Measurements from ENCODE around the gene ODF2. TPM values are rescaled to one million over a fixed set of nuclear protein-coding genes. Genes with fewer than 3 reads are reported as not detected.

ODF2 gene
- total RNA-seq, 1 experiment from 2014 or later = 31.9 TPM

DNA sequence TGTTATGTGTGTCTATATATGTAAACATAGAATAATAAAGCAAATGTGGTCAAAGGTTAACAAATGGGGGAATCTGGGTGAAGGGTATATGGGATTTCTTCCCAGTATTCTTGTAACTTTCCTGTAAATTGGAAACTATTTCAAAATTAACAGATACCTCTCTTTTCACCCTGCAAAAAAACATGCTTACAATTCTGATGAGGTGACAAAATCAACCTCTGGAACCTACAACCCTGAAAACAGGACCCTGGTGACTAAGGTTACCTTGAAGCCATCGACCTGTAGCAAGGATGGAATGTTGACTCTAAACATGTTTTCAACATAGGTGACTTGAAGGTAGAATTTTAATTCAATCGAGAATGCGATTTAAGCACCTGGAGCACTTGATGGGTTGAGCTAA is 90.7 kb downstream of the ODF2 start:
- Mint-ChIP-seq H3K9me3 (no peaks in the 10 kb centered on the region), H3K4me1 (peaks cover 14% of the 10 kb centered on the region), H3K4me3 (no peak overlapping the region), H3K36me3 (0 out of 2 replicates have a peak, but pooled peaks cover 4% of the 10 kb centered on the region), H3K27me3 (ENCODE audit: low read depth) (peaks cover 3% of the 10 kb centered on the region; the same call in 1 of the 2 replicates), H3K27ac (no peak overlapping the region)
- no peak for DNase-seq (ENCODE audit: low spot score)
- TF ChIP-seq ZNF396 (CRISPR knock-in tag; IDR thresholded peaks at IDR 0.05; ENCODE audit: borderline replicate concordance) (no peak), ZNF121 (CRISPR knock-in tag; IDR thresholded peaks at IDR 0.05) (no peak), NR1H2 (CRISPR knock-in tag; IDR thresholded peaks at IDR 0.05) (no peak), ZNF232 (CRISPR knock-in tag; IDR thresholded peaks at IDR 0.05) (no peak), GRHL2 (CRISPR knock-in tag; IDR thresholded peaks at IDR 0.05; ENCODE audit: insufficient replicate concordance, severe bottlenecking) (no peak), ZNF416 (CRISPR knock-in tag; IDR thresholded peaks at IDR 0.05) (no peak), FOXP1 (CRISPR knock-in tag; IDR thresholded peaks at IDR 0.05; ENCODE audit: borderline replicate concordance) (no peak), JUN (CRISPR knock-in tag; IDR thresholded peaks at IDR 0.05) (no peak), CREM (CRISPR knock-in tag; IDR thresholded peaks at IDR 0.05) (no peak), RORB (CRISPR knock-in tag; IDR thresholded peaks at IDR 0.05) (no peak), KAT7 (CRISPR knock-in tag; IDR thresholded peaks at IDR 0.05; ENCODE audit: borderline replicate concordance) (no peak), NFATC4 (CRISPR knock-in tag; IDR thresholded peaks at IDR 0.05) (no peak), TEAD1 (CRISPR knock-in tag; IDR thresholded peaks at IDR 0.05) (no peak), SMAD3 (CRISPR knock-in tag; IDR thresholded peaks at IDR 0.05; ENCODE audit: borderline replicate concordance) (no peak)
- TF ChIP-seq, protein P1, sequence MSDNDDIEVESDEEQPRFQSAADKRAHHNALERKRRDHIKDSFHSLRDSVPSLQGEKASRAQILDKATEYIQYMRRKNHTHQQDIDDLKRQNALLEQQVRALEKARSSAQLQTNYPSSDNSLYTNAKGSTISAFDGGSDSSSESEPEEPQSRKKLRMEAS (CRISPR knock-in tag; IDR thresholded peaks at IDR 0.05) = no peak
- TF ChIP-seq, protein P2, sequence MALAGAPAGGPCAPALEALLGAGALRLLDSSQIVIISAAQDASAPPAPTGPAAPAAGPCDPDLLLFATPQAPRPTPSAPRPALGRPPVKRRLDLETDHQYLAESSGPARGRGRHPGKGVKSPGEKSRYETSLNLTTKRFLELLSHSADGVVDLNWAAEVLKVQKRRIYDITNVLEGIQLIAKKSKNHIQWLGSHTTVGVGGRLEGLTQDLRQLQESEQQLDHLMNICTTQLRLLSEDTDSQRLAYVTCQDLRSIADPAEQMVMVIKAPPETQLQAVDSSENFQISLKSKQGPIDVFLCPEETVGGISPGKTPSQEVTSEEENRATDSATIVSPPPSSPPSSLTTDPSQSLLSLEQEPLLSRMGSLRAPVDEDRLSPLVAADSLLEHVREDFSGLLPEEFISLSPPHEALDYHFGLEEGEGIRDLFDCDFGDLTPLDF (CRISPR knock-in tag; IDR thresholded peaks at IDR 0.05) = no peak
- TF ChIP-seq, protein P3, sequence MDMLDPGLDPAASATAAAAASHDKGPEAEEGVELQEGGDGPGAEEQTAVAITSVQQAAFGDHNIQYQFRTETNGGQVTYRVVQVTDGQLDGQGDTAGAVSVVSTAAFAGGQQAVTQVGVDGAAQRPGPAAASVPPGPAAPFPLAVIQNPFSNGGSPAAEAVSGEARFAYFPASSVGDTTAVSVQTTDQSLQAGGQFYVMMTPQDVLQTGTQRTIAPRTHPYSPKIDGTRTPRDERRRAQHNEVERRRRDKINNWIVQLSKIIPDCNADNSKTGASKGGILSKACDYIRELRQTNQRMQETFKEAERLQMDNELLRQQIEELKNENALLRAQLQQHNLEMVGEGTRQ (CRISPR knock-in tag; IDR thresholded peaks at IDR 0.05) = no peak
- CTCF ChIA-PET = no interaction called here
- POLR2A ChIA-PET = interaction anchor here (0.7 kb wide), 1 partner anchor 94 kb away, joined by 5 read pairs; no protein-coding TSS in a partner anchor
- ATAC-seq = no peak

DNA sequence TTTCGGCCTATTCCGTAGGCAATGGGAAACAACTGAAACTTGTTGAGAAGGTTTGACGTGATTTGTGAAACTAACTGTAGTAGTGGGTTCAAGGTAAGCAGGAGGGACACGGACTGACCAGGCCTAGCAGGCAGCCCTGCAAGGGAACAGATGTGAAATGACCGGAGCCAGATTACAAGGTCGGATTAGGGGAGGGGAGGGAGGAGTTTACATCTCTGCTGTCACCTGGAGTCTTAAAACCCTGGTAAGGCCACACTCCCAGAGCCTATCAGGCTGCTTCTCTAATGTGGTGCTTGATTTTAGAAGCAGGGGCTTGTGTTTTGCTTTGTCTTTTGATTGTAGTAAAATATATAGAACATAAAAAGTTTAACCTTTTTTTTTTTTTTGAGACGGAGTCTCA is 93.1 kb downstream of the ODF2 start:
- no peaks in the 10 kb centered on the region for H3K36me3 Mint-ChIP-seq
- no peak overlapping the region for H3K4me3 Mint-ChIP-seq
- TF ChIP-seq ZNF219 (CRISPR knock-in tag; IDR thresholded peaks at IDR 0.05; ENCODE audit: borderline replicate concordance) (no peak), SP1 (CRISPR knock-in tag; conservative IDR thresholded peaks at IDR 0.05) (no peak), ZNF232 (CRISPR knock-in tag; IDR thresholded peaks at IDR 0.05) (no peak), FOXJ3 (CRISPR knock-in tag; IDR thresholded peaks at IDR 0.05; ENCODE audit: borderline replicate concordance) (no peak)
- TF ChIP-seq, protein P4, sequence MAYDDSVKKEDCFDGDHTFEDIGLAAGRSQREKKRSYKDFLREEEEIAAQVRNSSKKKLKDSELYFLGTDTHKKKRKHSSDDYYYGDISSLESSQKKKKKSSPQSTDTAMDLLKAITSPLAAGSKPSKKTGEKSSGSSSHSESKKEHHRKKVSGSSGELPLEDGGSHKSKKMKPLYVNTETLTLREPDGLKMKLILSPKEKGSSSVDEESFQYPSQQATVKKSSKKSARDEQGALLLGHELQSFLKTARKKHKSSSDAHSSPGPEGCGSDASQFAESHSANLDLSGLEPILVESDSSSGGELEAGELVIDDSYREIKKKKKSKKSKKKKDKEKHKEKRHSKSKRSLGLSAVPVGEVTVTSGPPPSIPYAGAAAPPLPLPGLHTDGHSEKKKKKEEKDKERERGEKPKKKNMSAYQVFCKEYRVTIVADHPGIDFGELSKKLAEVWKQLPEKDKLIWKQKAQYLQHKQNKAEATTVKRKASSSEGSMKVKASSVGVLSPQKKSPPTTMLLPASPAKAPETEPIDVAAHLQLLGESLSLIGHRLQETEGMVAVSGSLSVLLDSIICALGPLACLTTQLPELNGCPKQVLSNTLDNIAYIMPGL (CRISPR knock-in tag; IDR thresholded peaks at IDR 0.05) = no peak
- DNase-seq (ENCODE audit: low spot score) = no peak
- ChIA-PET POLR2A (no interaction called here), CTCF (no interaction called here)
- no peak for ATAC-seq
- no peaks in the 10 kb centered on the region for H3K9me3 Mint-ChIP-seq
- H3K27me3 Mint-ChIP-seq (ENCODE audit: low read depth) = peaks cover 3% of the 10 kb centered on the region; the same call in 1 of the 2 replicates
- H3K4me1 Mint-ChIP-seq = peaks cover 19% of the 10 kb centered on the region
- no peak overlapping the region for H3K27ac Mint-ChIP-seq

All from WTC11 (cell line).